Gastroesophageal sphincter (tissue), 3 donors: ENCODE data around the gene TSPAN9.

Experiments
- CTCF ChIP-seq, 4 experiments: fragments of 200-600 bp in 2 of 4; fragments of 450-650 bp in 2 of 4; sonication (generic) in 1 of 4; IDR thresholded peaks; one replicate each; pipeline ENCODE4 v1.5.1; 2017 to 2019; ENCODE audit warnings: antibody characterized with exemption in 4 of 4, mild to moderate bottlenecking in 2 of 4, moderate library complexity in 2 of 4
- EP300 ChIP-seq: sonication (generic); formaldehyde crosslinking; IDR thresholded peaks from one replicate; pipeline ENCODE4 v1.6.1; 2017; ENCODE audit warnings: antibody characterized with exemption, mild to moderate bottlenecking
- POLR2A ChIP-seq, 2 donors: fragments of 450-650 bp; IDR thresholded peaks; one replicate each; pipeline ENCODE4 v1.6.1; 2017; ENCODE audit warnings: antibody characterized with exemption in 2 of 2, mild to moderate bottlenecking in 2 of 2, moderate library complexity in 1 of 2
- POLR2AphosphoS5 ChIP-seq: sonication (generic); formaldehyde crosslinking; IDR thresholded peaks from one replicate; pipeline ENCODE4 v1.6.1; 2017; ENCODE audit warnings: antibody characterized with exemption

DNA sequence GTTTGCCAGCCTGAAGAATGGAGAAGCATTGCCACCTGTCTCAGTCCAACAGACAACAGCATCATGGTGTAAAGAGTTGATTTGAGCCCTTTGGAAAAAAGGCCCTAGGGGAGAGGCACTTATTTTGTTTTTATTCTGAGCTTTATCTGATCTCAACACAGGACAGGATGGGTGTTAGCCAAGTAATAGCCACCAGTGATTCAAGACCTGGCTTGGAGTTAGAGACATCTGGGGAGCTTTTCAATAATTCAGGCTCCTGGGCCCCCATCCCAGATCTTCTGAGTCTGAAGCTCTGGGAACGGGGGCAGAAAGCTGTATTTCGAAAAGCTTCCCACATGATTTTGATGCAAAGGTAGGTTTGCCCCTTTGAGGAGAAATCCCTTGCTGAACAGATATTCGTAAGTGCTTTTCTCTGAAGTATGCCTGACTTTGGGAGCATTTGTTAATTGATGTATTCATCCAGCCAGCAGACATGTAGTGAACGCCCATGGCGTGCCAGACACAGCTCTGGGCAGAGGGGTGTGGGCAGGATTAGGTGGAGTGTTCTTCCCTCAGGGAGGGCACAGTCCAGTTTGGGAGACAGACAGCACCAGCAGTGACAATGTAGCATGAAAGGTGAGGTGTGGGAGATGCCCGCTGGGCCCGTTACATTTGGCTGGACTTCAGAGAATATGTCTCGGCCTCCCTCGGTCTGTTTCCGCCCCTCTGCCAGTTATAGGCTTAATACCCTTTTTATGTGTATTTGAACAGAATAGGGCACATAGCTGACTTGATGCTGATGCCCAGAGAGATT, 72.5 kb downstream of the TSPAN9 start:
- no peak for TF ChIP-seq POLR2A (IDR thresholded peaks at IDR 0.05)
- TF ChIP-seq CTCF (IDR thresholded peaks at IDR 0.05): no peak
- no peak for TF ChIP-seq POLR2AphosphoS5
- no peak for TF ChIP-seq EP300
